ENCODE data around the gene COL1A1.

The COL1A1 gene

DNA sequence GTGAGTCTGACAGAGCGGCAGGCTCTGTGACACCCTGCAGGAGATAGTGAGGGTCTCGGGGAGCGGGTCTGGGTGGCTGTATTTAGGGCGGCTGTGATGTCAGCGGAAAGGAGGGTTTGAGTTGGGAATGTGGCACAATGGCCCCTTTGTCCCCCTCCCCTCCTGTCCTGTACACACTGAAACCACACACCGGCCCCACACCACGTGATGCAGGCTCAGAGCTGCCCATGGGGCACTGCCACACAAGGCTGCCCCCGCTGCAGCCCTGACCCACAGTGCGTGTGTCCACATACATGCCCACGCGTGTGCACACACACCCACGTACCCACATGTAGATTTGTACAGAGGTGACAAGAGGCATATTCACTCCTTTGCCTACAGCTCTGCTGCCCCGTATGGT, 20.3 kb downstream of the COL1A1 start:
- DNase-seq = no peak
- ATAC-seq (ENCODE audit: insufficient read depth, low read depth) = no peak
- Histone ChIP-seq H2AFZ (ENCODE audit: low read depth, low read length) (no peak overlapping the region), H3K27ac (ENCODE audit: low read length) (no peak overlapping the region), H3K27me3 (ENCODE audit: insufficient read depth, low read length, poor library complexity) (no peaks in the 10 kb centered on the region), H3K4me3 (ENCODE audit: low read depth in 1 of 2, low read length in 2 of 2) (no peak overlapping the region), H3K9me3 (ENCODE audit: insufficient read depth, low read length, severe bottlenecking) (no peaks in the 10 kb centered on the region), H4K20me1 (ENCODE audit: insufficient read depth, low read length) (no peaks in the 10 kb centered on the region), H3K36me3 (ENCODE audit: insufficient read depth, low read length) (no peaks in the 10 kb centered on the region), H3K9ac (ENCODE audit: low read depth, low read length) (no peak overlapping the region), H3K4me1 (ENCODE audit: insufficient read depth, low read length) (0 out of 2 replicates have a peak, but pooled peaks cover 3% of the 10 kb centered on the region), H3K4me2 (ENCODE audit: insufficient read depth, low read length) (no peak overlapping the region), H3K79me2 (ENCODE audit: insufficient read depth, low read length) (no peaks in the 10 kb centered on the region)
- TF ChIP-seq, protein P1, sequence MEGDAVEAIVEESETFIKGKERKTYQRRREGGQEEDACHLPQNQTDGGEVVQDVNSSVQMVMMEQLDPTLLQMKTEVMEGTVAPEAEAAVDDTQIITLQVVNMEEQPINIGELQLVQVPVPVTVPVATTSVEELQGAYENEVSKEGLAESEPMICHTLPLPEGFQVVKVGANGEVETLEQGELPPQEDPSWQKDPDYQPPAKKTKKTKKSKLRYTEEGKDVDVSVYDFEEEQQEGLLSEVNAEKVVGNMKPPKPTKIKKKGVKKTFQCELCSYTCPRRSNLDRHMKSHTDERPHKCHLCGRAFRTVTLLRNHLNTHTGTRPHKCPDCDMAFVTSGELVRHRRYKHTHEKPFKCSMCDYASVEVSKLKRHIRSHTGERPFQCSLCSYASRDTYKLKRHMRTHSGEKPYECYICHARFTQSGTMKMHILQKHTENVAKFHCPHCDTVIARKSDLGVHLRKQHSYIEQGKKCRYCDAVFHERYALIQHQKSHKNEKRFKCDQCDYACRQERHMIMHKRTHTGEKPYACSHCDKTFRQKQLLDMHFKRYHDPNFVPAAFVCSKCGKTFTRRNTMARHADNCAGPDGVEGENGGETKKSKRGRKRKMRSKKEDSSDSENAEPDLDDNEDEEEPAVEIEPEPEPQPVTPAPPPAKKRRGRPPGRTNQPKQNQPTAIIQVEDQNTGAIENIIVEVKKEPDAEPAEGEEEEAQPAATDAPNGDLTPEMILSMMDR (IDR thresholded peaks at IDR 0.05; ENCODE audit: borderline replicate concordance, extremely low read depth, low read length, poor library complexity, severe bottlenecking) = no peak
- no peak for TF ChIP-seq EZH2 (IDR thresholded peaks at IDR 0.05; ENCODE audit: borderline replicate concordance, low read depth, low read length, severe bottlenecking)

- Histone ChIP-seq H3K4me3 (ENCODE audit: low read depth in 1 of 2, low read length in 2 of 2) (no peak overlapping the region), H3K36me3 (ENCODE audit: insufficient read depth, low read length) (no peaks in the 10 kb centered on the region), H3K4me2 (ENCODE audit: insufficient read depth, low read length) (no peak overlapping the region), H2AFZ (ENCODE audit: low read depth, low read length) (no peak overlapping the region), H3K9ac (ENCODE audit: low read depth, low read length) (no peak overlapping the region), H3K9me3 (ENCODE audit: insufficient read depth, low read length, severe bottlenecking) (no peaks in the 10 kb centered on the region), H3K4me1 (ENCODE audit: insufficient read depth, low read length) (0 out of 2 replicates have a peak, but pooled peaks cover 3% of the 10 kb centered on the region), H3K27ac (ENCODE audit: low read length) (no peak overlapping the region), H3K27me3 (ENCODE audit: insufficient read depth, low read length, poor library complexity) (no peaks in the 10 kb centered on the region), H4K20me1 (ENCODE audit: insufficient read depth, low read length) (no peaks in the 10 kb centered on the region), H3K79me2 (ENCODE audit: insufficient read depth, low read length) (no peaks in the 10 kb centered on the region)
- no peak for DNase-seq
- no peak for TF ChIP-seq EZH2 (IDR thresholded peaks at IDR 0.05; ENCODE audit: borderline replicate concordance, low read depth, low read length, severe bottlenecking)
- TF ChIP-seq, protein P1 (IDR thresholded peaks at IDR 0.05; ENCODE audit: borderline replicate concordance, extremely low read depth, low read length, poor library complexity, severe bottlenecking) = no peak
- ATAC-seq (ENCODE audit: insufficient read depth, low read depth) = no peak
These were observed 20.8 kb downstream of the COL1A1 start for GRCh38 chr17:50180620-50181019.

DNA sequence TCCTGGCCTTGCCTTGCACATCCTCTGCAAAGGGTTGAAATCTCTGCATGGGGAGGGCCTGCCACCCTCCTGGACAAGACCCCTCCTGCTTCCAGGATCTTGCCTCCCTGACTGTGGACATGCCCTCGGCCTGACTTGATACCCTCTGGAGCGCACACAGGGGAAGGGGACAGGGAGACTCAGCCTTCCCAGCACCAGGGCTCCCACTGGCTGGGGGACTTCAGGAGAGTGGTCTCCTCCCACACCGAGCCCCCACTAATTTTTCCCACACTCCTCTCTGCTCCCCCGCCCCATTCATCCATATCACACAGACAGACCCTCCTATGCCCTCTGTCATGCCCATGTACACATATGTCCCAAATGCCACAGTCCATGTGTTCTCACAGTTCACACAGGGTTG, 21.3 kb downstream of the COL1A1 start:
- H2AFZ ChIP-seq (ENCODE audit: low read depth, low read length) = no peak overlapping the region
- H3K79me2 ChIP-seq (ENCODE audit: insufficient read depth, low read length) = no peaks in the 10 kb centered on the region
- H3K9ac ChIP-seq (ENCODE audit: low read depth, low read length) = no peak overlapping the region
- TF ChIP-seq, protein P1 (IDR thresholded peaks at IDR 0.05; ENCODE audit: borderline replicate concordance, extremely low read depth, low read length, poor library complexity, severe bottlenecking) = no peak
- no peak for TF ChIP-seq EZH2 (IDR thresholded peaks at IDR 0.05; ENCODE audit: borderline replicate concordance, low read depth, low read length, severe bottlenecking)
- no peaks in the 10 kb centered on the region for H3K36me3 ChIP-seq (ENCODE audit: insufficient read depth, low read length)
- ATAC-seq (ENCODE audit: insufficient read depth, low read depth) (no peak), DNase-seq (no peak)
- no peaks in the 10 kb centered on the region for H3K9me3 ChIP-seq (ENCODE audit: insufficient read depth, low read length, severe bottlenecking)
- H4K20me1 ChIP-seq (ENCODE audit: insufficient read depth, low read length) = no peaks in the 10 kb centered on the region
- H3K4me3 ChIP-seq (ENCODE audit: low read depth in 1 of 2, low read length in 2 of 2) = no peak overlapping the region
- no peaks in the 10 kb centered on the region for H3K27me3 ChIP-seq (ENCODE audit: insufficient read depth, low read length, poor library complexity)
- H3K27ac ChIP-seq (ENCODE audit: low read length) = no peak overlapping the region
- no peak overlapping the region for H3K4me2 ChIP-seq (ENCODE audit: insufficient read depth, low read length)
- H3K4me1 ChIP-seq (ENCODE audit: insufficient read depth, low read length) = 0 out of 2 replicates have a peak, but pooled peaks cover 3% of the 10 kb centered on the region

Data from DND-41 (cell line).